Central memory CD4-positive, alpha-beta T cell (primary cell): ENCODE results near the gene PLPPR2.
A peak's percentile ranks its signal among the peaks of the same experiment; 100 is the strongest.
"Not testable (repeated sequence)": the region's sequence is repeated elsewhere in the genome, so short reads cannot be mapped to it uniquely, and the experiment has no call there.

Experiments used
- DNase-seq: peaks from one replicate; pipeline ENCODE4 v3.0.0; 2022

Gene PLPPR2

GRCh38 chr19:11373885-11374432 lies 18.7 kb downstream of the PLPPR2 start:
- DNase-seq, result no peak

DNA sequence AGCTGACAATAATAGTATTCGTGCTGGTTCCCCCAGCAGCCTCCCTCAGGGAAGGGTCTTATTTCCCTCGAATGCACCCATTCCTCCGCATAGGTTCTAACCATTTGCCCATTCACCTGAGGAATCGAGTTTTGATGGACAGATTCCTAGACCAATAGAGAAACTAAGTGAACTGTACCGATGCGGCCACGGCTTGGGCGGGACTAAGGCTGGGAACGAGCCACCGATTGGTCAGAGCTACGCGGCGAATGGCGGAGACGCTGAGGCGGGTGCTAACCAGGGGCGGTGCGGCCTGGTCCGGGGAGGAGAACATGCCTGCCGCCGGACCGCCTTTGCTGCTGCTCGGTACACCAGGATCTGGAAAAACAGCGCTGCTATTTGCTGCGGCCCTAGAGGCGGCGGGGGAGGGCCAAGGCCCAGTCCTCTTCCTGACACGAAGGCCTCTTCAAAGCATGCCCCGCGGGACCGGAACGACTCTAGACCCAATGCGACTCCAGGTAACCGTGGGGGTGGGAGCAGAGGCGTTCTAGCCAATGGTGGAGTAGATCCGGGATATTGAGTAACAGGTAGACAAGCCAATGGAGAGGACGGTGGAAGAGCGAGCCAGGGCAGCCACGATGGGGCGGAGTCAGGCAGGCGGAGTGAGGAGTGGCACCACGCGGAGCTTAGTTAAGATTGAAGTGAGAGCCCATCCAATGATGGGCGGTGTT lies 19.4 kb downstream of the PLPPR2 start, which contains the start of gene SWSAP1:
SWSAP1 (plus strand) TSS at position 234 of the 710 bp plus-strand sequence; CDS start at position 249, 15 bp downstream.
- DNase-seq, result peak; percentile 98

- DNase-seq, result peak; percentile 79
Observed at GRCh38 chr19:11375143-11375948, 20.1 kb downstream of the PLPPR2 start.

GRCh38 chr19:11377237-11377636 lies 22.0 kb downstream of the PLPPR2 start:
- no peak for DNase-seq

- DNase-seq, result no peak
Observed at GRCh38 chr19:11377756-11378155, 22.5 kb downstream of the PLPPR2 start.

GRCh38 chr19:11378319-11379189 lies 23.3 kb downstream of the PLPPR2 start:
- DNase-seq, result no peak

DNA sequence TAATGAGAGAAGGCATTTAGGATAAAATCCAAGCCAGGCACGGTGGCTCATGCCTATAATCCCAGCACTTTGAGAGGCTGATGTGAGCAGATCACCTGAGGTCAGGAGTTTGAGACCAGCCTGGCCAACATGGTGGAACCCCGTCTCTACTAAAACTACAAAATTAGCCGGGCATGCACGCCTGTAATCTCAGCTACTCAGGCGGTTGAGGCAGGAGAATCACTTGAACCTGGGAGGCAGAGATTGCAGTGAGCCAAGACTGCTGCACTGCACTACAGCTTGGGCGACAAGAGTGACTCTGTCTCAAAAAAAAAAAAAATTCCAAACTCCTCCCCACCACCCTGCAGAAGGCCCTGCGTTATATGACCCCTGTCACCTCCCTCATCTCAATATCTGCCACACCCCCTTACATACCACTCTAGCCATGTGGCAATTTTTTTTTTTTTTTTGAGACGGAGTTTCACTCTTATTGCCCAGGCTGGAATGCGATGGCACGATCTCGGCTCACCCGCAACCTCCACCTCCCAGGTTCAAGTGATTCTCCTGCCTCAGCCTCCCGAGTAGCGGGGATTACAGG lies 24.1 kb downstream of the PLPPR2 start:
- not testable (repeated sequence) for DNase-seq

DNA sequence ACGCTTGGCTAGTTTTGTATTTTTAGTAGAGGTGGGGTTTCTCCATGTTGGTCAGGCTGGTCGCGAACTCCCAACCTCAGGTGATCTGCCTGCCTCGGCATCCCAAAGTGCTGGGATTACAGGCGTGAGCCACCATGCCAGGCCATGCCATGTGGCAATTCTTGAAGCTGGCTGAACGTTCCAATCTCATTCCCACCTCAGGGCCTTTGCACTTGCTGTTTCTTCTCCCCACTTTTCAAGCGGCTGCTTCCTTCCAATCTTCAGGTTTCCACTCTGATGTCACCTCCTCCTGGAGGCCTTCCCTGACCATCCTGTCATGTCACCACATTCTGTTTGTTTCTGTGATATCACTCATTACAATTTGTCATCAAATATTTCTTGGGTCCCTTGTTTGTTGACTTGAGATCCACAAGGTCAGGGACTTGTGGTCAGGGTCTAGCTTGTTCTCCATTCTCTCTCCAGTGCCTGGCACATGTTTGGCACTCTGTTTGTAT lies 24.7 kb downstream of the PLPPR2 start:
- no peak for DNase-seq

- DNase-seq, result peak; percentile 99
Observed at GRCh38 chr19:11380653-11381537, 25.7 kb downstream of the PLPPR2 start.

GRCh38 chr19:11382898-11383705 lies 27.9 kb downstream of the PLPPR2 start:
- DNase-seq, result no peak

DNA sequence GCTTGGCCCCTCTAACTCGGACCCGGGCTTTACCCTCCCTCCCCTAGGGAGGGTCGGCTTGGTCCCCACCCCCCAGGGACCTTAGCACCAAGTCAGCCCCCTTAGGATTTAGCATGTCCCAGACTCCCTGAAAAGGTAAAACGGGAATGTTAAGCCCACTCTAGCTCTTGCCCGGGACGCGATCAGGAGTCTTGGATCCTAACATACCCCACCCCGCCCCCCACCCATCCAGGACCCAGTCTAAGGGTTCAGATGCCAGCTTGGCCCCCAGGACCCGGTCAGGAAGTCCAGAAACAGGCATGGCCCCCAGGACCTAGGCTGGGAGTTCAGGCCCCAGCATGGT lies 28.4 kb downstream of the PLPPR2 start:
- DNase-seq, result no peak

DNA sequence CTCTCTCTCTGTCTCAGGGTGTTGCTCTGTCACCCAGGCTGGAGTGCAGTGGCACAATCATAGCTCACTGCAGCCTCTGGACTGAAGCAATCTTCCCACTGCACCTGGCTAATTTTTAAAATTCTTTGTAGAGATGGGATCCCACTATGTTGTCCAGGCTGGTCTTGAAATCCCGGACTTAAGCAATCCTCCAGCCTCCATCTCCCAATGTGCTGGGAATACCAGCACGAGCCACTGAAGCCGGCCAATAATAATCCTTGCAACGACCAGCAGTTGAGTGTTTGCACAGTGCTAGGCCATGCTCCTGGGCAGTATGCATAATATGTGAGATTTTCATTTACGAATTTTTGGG lies 29.5 kb downstream of the PLPPR2 start:
- no peak for DNase-seq

- DNase-seq, result no peak
Observed at GRCh38 chr19:11387162-11388034, 32.2 kb downstream of the PLPPR2 start.

- DNase-seq, result no peak
Observed at GRCh38 chr19:11390359-11390758, 35.1 kb downstream of the PLPPR2 start.

DNA sequence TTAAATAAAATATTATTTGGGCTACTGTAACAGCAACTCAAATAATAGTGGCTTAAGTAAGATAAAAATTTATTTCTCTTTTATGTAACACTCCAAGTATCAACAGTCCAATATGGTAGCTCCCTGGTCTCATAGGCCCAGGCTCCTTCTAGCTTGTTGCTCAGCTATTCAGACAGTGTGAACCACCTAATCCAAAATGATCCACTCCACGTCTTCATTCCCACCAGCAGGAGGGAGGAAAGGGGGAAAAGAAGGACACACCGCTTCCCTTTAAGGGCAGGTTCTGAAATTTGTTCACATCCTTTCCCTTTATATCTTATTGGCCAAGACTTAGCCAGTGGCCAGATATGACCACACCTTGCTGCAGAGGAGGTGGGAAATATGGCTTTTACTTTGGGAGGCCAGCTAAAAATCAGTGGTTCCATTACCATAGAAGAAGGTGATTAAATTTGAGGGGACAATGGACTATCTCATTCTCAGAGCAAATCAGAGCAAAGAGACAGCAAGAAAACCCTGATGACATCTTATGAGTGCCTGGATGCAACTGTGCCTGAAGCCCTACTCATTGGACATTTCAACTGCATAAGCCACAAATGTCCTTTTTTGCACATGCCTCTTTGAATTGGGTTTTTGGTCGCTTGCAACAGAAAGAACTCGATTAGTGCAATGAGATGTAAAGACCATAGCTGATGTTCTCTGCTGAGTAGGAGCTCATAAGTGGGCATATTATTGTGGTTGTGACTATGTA lies 35.9 kb downstream of the PLPPR2 start:
- no peak for DNase-seq

- DNase-seq, result no peak
Observed at GRCh38 chr19:11397089-11397610, 41.9 kb downstream of the PLPPR2 start.

DNA sequence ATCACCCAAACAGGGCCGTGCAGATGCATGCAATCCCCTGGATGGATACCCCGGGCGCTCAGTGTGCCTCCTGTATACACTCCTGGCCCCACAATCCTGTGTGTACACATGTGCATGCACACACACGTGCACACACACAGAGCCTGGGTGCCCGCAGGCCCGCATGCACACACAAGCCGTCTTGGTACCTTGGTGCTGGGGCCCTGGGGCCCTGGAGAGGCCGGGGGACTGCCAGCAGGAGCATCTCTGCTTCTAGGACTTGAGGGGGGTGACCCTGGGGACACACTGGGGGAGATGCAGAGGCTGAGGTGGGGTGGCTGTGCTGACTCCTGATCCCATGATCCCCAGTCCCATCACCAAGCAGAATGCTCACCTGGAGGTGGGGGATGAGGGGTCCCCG lies 44.4 kb downstream of the PLPPR2 start:
- DNase-seq, result no peak

GRCh38 chr19:11400798-11401197 lies 45.6 kb downstream of the PLPPR2 start:
- DNase-seq, result no peak
